ENCODE measurements around the gene MESD.

Gene MESD

DNA sequence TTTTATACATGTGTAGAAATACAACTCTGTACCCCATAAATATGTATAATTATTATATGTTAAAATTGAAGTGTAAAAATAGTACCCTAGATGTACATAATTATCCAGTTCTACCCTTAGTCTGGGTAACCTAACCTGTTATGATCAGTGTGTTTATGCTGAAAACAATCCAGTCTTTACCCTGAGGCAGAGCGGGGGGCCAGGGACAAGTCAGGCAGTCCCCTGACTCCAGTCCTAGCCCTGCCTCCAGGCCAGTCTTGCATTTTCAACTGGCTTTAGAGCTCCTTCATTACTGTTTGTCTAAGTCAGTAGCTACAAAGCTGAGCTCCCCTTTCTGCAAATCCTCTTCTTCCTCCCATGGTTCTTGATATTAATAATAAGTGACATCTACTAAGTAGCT lies 3.1 kb downstream of the MESD start:
- in situ Hi-C loops (cut with HindIII; ENCODE audit: low sequenced_read_pairs) = no loop called here
- DNase-seq (ENCODE audit: low read depth, low spot score) = no peak
- no peak overlapping the region for H3K4me3 ChIP-seq (ENCODE audit: low read depth, low read length)

DNA sequence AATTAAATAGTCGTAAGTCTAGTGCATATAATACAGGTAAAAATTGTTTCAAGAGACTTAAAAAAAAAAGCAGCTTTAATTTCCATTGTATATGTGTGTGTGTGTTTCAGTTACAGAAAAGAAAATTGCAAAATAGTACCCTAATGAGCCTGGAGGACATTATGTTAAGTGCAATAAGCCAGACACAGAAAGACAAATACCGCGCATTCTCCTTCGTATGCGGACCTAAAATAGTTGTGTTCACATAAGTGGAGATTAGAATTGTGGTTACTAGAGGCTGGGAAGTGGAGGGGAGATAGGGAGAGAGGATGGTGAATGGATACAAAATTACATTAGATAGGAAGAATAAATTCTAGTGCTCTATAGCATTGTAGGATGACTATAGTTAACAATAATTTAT lies 3.6 kb downstream of the MESD start:
- TF ChIP-seq, protein P1, sequence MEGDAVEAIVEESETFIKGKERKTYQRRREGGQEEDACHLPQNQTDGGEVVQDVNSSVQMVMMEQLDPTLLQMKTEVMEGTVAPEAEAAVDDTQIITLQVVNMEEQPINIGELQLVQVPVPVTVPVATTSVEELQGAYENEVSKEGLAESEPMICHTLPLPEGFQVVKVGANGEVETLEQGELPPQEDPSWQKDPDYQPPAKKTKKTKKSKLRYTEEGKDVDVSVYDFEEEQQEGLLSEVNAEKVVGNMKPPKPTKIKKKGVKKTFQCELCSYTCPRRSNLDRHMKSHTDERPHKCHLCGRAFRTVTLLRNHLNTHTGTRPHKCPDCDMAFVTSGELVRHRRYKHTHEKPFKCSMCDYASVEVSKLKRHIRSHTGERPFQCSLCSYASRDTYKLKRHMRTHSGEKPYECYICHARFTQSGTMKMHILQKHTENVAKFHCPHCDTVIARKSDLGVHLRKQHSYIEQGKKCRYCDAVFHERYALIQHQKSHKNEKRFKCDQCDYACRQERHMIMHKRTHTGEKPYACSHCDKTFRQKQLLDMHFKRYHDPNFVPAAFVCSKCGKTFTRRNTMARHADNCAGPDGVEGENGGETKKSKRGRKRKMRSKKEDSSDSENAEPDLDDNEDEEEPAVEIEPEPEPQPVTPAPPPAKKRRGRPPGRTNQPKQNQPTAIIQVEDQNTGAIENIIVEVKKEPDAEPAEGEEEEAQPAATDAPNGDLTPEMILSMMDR (IDR thresholded peaks at IDR 0.05; ENCODE audit: low read depth, low read length) = no peak
- in situ Hi-C loops (cut with HindIII; ENCODE audit: low sequenced_read_pairs) = no loop called here
- no peak for DNase-seq (ENCODE audit: low read depth, low spot score)
- no peak overlapping the region for H3K4me3 ChIP-seq (ENCODE audit: low read depth, low read length)

More for the DNA sequence above, 3.1 kb downstream of the MESD start:
- TF ChIP-seq, protein P1 (IDR thresholded peaks at IDR 0.05; ENCODE audit: low read depth, low read length) = no peak

DNA sequence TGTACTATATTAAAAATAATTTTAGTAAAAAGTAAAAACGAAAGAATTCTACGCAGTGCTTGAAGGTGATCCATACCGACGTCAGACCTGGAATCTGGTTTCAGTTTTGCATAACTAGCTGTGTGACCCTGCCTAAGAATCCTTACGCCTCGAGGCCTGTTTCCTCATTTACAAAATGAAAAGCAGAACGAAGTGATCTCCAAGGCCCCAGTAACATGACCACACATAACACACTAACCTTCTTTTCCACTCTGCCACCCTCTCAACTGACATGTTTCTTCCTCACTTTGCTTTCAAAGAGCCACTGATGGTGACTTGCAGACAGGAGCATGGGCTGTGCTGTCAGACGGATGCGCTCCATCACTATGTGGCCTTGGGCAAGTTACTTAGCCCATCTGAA lies 4.8 kb downstream of the MESD start:
- TF ChIP-seq, protein P1 (IDR thresholded peaks at IDR 0.05; ENCODE audit: low read depth, low read length) = no peak
- no peak for DNase-seq (ENCODE audit: low read depth, low spot score)
- in situ Hi-C loops (cut with HindIII; ENCODE audit: low sequenced_read_pairs) = no loop called here
- H3K4me3 ChIP-seq (ENCODE audit: low read depth, low read length) = no peak overlapping the region

DNA sequence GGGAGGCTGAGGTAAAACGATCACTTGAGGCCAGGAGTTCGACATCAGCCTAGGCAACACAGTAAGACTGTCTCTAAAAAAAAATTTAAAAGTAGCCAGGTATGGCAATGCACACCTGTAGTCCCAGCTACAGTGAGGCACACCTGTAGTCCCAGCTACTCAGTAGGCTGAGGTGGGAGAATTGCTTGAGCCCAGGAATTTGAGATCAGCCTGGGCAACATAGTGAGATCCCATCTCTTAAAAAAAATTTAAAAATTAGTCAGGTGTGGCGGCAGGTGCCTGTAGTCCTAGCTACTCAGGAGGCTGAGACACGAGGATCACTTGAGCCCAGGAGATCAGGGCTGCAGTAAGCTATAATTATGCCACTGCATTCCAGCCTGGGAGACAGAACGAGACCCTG lies 6.8 kb downstream of the MESD start:
- TF ChIP-seq, protein P1 (IDR thresholded peaks at IDR 0.05; ENCODE audit: low read depth, low read length) = no peak
- in situ Hi-C loops (cut with HindIII; ENCODE audit: low sequenced_read_pairs) = no loop called here
- DNase-seq (ENCODE audit: low read depth, low spot score) = no peak
- H3K4me3 ChIP-seq (ENCODE audit: low read depth, low read length) = no peak overlapping the region

DNA sequence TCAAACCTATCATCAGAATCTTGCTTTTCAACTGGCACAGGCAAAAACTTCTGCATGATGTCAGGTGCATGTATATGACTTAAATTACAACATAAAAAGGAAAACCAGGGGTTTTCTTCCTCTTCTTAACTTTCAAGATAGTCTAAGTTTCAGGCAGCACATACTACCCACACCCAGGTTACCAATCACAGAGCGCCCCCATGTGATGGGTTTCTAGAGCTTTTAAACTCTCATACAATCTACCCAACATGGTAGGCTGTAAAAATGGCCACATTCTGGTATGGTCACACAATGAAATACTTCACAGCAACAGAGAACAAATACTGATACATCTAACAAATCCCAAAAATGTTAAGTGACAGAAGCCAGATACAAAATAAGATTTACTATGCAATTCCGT lies 7.4 kb downstream of the MESD start:
- DNase-seq (ENCODE audit: low read depth, low spot score) = no peak
- in situ Hi-C loops (cut with HindIII; ENCODE audit: low sequenced_read_pairs) = no loop called here
- TF ChIP-seq, protein P1 (IDR thresholded peaks at IDR 0.05; ENCODE audit: low read depth, low read length) = peak; percentile 8
- H3K4me3 ChIP-seq (ENCODE audit: low read depth, low read length) = no peak overlapping the region

DNA sequence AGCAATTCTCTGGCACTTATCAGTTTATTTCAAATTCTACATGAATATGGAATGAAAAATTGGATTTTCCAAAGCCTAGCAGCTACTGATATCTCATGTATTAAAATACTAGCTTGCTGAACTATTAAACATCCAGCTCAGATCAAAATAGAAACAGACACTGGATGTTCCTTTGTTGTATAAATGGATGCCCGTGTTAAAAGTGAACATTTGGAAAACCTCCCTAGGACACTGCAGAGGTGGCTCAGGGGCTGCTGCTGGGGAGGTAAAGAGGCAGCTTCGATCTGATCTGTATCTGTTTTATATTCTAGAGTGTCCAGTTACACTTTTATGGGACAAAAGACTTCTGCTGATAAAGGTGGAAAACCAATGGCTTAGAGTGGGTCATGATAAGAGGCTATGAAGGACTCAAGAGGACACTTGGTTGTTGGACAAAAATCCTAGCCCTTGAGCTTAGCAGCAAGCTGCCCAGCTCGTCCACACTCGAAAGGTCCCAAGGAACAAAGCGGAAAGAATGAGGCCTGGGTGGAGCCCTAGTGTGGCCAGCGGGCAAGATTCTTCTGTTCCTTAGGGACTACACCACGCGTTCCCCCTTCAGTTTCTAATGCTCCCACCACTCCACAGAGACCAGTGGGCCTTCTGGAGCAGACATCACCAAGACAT lies 9.9 kb downstream of the MESD start:
- TF ChIP-seq, protein P1 (IDR thresholded peaks at IDR 0.05; ENCODE audit: low read depth, low read length) = no peak
- in situ Hi-C loops (cut with HindIII; ENCODE audit: low sequenced_read_pairs) = no loop called here
- H3K4me3 ChIP-seq (ENCODE audit: low read depth, low read length) = no peak overlapping the region
- no peak for DNase-seq (ENCODE audit: low read depth, low spot score)
